Body of pancreas (tissue), 4 donors: ENCODE results near the gene TRIM3.
A peak's percentile ranks its signal among the peaks of the same experiment; 100 is the strongest.

Source experiments
- POLR2A ChIP-seq, 3 donors: fragments of 450-650 bp; IDR thresholded peaks; one replicate each; pipeline ENCODE4 v1.6.1; 2016; ENCODE audit warnings: antibody characterized with exemption in 3 of 3, mild to moderate bottlenecking in 2 of 3
- TF ChIP-seq, protein P1 (sequence below), 7 experiments: fragments of 450-650 bp in 4 of 7; fragments of 200-600 bp in 3 of 7; sonication (generic) in 3 of 7; IDR thresholded peaks; one replicate each; pipeline ENCODE4 v1.5.1; 2016 to 2019; ENCODE audit warnings: antibody characterized with exemption in 7 of 7

- TF ChIP-seq, protein P1, sequence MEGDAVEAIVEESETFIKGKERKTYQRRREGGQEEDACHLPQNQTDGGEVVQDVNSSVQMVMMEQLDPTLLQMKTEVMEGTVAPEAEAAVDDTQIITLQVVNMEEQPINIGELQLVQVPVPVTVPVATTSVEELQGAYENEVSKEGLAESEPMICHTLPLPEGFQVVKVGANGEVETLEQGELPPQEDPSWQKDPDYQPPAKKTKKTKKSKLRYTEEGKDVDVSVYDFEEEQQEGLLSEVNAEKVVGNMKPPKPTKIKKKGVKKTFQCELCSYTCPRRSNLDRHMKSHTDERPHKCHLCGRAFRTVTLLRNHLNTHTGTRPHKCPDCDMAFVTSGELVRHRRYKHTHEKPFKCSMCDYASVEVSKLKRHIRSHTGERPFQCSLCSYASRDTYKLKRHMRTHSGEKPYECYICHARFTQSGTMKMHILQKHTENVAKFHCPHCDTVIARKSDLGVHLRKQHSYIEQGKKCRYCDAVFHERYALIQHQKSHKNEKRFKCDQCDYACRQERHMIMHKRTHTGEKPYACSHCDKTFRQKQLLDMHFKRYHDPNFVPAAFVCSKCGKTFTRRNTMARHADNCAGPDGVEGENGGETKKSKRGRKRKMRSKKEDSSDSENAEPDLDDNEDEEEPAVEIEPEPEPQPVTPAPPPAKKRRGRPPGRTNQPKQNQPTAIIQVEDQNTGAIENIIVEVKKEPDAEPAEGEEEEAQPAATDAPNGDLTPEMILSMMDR (IDR thresholded peaks at IDR 0.05), result peak in 4 of 7 experiments; percentile 5 to 33 (median 22)
- peak; percentile 47 to 59 (median 59) for TF ChIP-seq POLR2A (IDR thresholded peaks at IDR 0.05)
Measured at GRCh38 chr11:6419009-6419631, 54.6 kb downstream of the TRIM3 start, which contains the start of gene APBB1.
